Hair follicular keratinocyte (primary cell): ENCODE measurements around the gene PHKG2. TPM values are rescaled to one million over a fixed set of nuclear protein-coding genes. Genes with fewer than 3 reads are reported as not detected.

Experiments used
- total RNA-seq: library from RNA; depleted of rRNA; stranded (reverse); fragments of >200 nt; gene quantifications from 2 replicates; pipeline ENCODE4 v1.2.3, GENCODE V29; 2015

PHKG2 gene
- total RNA-seq = 14.2 and 27.1 TPM in 2 replicates

DNA sequence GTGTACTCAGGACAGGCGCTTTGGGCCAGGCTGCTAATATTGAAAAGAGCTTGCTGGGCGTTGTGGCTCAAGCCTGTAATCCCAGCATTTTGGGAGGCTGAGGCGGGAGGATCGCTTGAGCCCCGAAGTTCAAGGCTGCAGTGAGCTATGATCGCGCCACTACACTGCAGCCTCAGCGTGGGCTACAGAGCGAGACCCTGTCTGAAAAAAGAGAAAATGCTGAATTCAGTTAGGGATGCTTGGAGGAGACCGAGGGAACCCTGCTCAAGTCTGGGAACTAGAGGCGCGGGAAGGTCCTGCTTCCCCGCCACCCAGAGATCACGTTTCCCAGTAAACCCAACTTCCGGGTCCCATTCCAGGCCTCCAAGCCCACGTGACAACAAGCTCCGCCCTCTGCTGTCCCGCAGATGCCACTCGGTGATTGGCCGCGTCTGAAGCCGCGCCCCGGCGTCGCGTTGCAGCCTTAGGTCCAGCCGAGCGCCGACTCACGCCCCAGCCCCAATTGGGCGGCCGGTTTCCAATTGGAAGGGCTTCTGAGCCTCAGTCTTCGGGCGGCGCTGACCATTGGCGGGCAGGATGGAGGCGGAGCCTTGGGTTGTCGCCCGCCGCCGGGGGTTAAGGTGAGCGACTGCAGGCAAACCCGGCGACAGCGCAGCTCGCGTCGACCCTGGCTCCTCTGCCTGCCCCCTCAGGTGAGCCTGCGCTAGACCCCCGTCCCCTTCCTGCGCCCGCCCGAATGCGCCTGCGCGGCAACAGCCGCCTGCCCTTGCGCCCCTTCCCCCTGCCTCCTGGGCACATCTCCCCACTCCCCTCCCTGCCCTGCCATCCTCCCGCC is at the start of gene PHKG2:
Gene PHKG2 (plus strand): TSS at position 627 of the 835 bp plus-strand sequence. CDS start 396 bp downstream, outside the sequence.

DNA sequence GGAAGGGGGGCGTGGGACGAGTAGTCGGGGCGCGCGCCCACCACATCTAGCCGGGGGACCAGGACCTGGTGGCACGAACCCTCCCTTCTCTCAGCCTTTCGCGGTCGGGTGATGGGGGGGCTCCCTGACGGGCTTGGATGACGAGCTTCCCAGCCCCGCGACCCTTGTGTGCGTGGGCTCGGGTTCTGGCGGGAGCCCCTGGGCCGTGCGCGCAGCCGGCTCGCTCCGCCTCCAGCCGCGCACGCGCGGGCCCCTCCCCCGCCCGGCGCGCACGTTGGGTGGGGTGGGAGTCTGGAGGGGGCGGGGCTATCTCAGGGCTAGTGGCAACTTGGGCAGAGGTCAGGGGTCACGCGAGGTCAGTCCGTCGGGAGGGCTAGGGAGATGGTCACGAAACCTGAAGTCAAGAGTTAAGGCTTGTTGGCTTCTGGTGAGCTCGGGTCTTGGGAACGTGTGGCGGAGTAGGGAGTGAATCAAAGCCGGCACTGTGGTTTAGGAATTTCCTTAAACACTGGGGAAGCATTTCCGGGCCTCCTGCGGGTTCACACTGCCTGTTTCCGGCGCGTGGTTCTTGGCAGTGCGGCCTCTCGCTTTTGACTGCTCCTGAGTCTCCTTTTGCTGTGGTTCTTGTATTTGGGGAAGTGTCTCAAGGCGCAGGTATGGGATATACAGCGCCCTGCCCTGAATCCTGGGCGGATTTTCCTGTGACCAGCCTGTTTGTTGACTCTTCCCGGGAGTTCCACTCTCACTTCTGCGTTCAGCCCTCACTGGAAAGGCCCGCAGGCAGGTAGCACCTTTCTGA is 49.2 kb upstream of the PHKG2 start, which contains the start of gene SRCAP:
Gene SRCAP (plus strand): TSS at position 356 of the 799 bp plus-strand sequence. CDS start 1,654 bp downstream, outside the sequence.

DNA sequence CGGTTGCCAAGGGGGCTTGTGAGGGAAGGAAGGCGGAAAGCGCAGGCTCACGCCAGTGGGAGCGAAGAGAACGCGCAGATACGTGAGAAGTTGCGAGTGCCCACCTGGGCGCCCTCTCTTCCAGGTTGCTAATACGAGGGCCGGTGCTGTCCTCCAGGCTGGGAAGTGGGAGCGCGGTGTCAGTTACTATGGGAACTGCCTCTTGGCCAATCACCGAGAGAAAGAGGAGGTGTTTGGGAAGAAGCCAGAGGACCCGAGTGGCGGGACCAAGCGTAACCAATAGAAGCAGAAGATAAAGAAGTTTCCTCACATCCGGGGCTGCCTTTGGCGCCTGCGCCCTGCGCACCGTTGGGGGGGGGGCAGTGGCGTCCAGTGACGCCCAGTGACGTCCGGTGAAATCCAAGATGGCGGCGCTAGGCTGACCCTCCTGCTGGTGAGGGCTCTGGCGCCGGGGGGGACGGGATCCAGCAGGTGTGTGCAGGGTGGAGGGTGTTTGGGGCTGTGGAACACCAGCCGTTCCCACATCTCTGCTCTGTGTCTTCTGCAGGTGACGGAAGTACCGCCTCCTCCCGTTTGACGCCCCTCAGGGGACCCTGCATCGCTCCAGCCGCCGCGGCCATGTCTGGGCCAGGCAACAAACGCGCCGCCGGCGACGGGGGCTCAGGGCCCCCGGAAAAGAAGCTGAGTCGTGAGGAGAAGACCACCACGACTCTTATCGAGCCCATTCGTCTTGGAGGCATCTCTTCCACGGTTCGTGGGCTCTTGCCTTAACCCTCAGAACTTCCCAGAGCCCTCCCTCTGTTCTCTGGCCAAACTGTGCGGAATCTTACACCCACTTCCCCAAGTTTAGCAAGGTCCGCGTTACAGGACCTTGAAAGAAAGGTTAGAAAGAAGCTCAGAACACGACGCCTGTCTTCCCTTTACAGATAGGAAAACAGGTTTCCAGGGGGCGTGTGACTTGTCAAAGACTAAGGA is 14.0 kb downstream of the PHKG2 start, which contains the start of the genes CFAP119 and RNF40:
Gene CFAP119 (minus strand): TSS at position 135 of the 975 bp plus-strand sequence. CDS start 314 bp downstream, outside the sequence.
Gene RNF40 (plus strand): TSS at position 395 of the 975 bp plus-strand sequence. CDS start 224 bp downstream, at position 619.

DNA sequence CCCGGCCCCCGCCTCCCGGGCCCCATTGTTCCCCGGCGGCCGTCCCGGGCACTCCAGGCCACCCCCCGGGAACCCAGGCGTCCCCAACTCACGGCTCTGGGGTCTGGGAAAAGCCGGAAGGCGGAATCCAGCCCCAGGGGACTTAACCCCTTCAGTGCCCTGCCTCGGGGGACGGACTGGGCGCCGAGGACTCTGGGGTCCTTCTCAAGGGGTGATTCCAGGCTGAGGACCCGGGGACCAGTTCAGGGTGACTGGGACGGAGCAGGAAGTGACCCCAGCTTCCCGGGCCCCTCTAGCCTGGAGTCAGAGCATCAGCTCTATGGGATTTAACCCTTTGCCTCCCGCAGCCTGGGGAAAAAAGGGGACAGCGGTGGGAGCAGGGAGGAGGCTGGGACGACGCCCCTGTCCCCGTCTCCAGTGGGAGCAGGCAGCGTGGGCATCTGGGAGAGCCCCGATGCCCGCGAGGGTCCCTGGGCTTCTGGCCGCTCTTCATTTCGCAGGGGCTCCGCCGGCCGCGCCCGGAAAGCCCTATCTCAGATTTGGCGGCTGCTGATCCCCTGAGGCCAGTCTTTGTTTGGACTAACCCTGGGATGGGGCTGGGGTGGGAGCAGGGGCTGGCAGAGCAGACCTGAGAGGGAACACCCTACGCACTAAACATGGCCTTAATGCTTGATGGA is 38.8 kb downstream of the PHKG2 start, which contains the start of gene ZNF629:
Gene ZNF629 (minus strand): TSS at position 270 of the 677 bp plus-strand sequence. CDS start 2,723 bp downstream, outside the sequence.

Other genes starting within 250 kb of the PHKG2 start
- gene ZNF768, start 221.9 kb upstream of the PHKG2 start, total RNA-seq = 34.9 and 44.1 TPM in 2 replicates
- gene ZNF747, start 213.6 kb upstream of the PHKG2 start, total RNA-seq = 5.7 and 7.0 TPM in 2 replicates
- gene ZNF764, start 190.1 kb upstream of the PHKG2 start, total RNA-seq = 2.7 and 4.8 TPM in 2 replicates
- gene ZNF688, start 176.7 kb upstream of the PHKG2 start, total RNA-seq = 7.9 and 9.8 TPM in 2 replicates
- 1.7 and 2.3 TPM in 2 replicates for gene ZNF785, start 162.7 kb upstream of the PHKG2 start, total RNA-seq
- 4.9 and 5.8 TPM in 2 replicates for gene ZNF689, start 138.0 kb upstream of the PHKG2 start, total RNA-seq
- gene PRR14, start 97.5 kb upstream of the PHKG2 start, total RNA-seq = 15.0 and 18.1 TPM in 2 replicates
- gene FBRS, start 90.0 kb upstream of the PHKG2 start, total RNA-seq = 16.9 and 21.7 TPM in 2 replicates
- gene SRCAP, start 49.3 kb upstream of the PHKG2 start, total RNA-seq = 3.2 and 6.5 TPM in 2 replicates
- gene CFAP119, start 13.6 kb downstream of the PHKG2 start, total RNA-seq = 1.3 and 7.1 TPM in 2 replicates
- gene RNF40, start 13.9 kb downstream of the PHKG2 start, total RNA-seq = 42.6 and 67.0 TPM in 2 replicates
- 9.9 and 11.0 TPM in 2 replicates for gene ZNF629, start 38.8 kb downstream of the PHKG2 start, total RNA-seq
- gene BCL7C, start 145.7 kb downstream of the PHKG2 start, total RNA-seq = 57.1 and 73.8 TPM in 2 replicates
- gene CTF1, start 148.2 kb downstream of the PHKG2 start, total RNA-seq = 0.57 and 4.2 TPM in 2 replicates
- gene FBXL19, start 175.1 kb downstream of the PHKG2 start, total RNA-seq = 29.6 and 33.9 TPM in 2 replicates
- 13.6 and 34.4 TPM in 2 replicates for gene ORAI3, start 200.6 kb downstream of the PHKG2 start, total RNA-seq
- 2.6 and 3.5 TPM in 2 replicates for gene SETD1A, start 209.3 kb downstream of the PHKG2 start, total RNA-seq
- gene HSD3B7, start 236.8 kb downstream of the PHKG2 start, total RNA-seq = 7.9 and 10.3 TPM in 2 replicates